Sigmoid colon (tissue), 4 donors: ENCODE data around the gene BSPH1.

Experiments
- CTCF ChIP-seq, 4 experiments: fragments of 450-650 bp in 3 of 4; fragments of 200-600 bp in 1 of 4; IDR thresholded peaks; one replicate each; pipeline ENCODE4 v1.5.1; 2016 to 2019; ENCODE audit warnings: antibody characterized with exemption in 4 of 4, mild to moderate bottlenecking in 3 of 4, moderate library complexity in 2 of 4
- EP300 ChIP-seq, 4 donors: sonication (generic); formaldehyde crosslinking; IDR thresholded peaks; one replicate each; pipeline ENCODE4 v1.6.1; 2017; ENCODE audit warnings: antibody characterized with exemption in 4 of 4

GRCh38 chr19:48000846-48001245 lies 8.9 kb upstream of the BSPH1 start:
- TF ChIP-seq CTCF (IDR thresholded peaks at IDR 0.05) (no peak), EP300 (IDR thresholded peaks at IDR 0.05) (no peak)
